ENCODE data around the gene LZTS2.

DNA sequence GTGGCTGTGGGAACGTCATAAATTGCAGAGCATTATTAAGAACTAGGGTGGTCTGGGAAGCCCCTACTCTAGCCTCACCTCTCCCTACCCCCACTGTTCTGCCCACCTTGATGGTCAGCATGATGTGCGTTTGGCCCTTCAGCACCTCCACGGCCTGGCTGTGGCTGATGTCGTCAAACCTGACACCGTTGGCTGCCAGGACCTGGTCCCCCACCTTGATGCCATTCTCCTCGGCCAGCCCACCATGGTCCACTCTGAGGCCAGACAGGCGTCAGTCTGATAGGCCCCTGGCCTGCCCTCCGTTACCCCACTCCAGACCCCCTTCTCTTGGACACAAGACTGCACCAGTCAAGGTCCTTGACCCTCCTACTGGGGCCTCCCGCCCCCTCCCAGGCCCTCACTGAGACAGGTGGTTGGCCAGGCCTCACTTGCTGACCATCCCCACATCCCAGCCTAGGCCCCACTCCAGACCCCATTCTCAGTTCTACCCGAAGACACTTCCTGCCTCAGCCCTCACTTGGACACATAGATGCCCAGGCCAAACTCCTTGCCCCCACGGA lies 22.2 kb downstream of the LZTS2 start:
- TF ChIP-seq, protein P1, sequence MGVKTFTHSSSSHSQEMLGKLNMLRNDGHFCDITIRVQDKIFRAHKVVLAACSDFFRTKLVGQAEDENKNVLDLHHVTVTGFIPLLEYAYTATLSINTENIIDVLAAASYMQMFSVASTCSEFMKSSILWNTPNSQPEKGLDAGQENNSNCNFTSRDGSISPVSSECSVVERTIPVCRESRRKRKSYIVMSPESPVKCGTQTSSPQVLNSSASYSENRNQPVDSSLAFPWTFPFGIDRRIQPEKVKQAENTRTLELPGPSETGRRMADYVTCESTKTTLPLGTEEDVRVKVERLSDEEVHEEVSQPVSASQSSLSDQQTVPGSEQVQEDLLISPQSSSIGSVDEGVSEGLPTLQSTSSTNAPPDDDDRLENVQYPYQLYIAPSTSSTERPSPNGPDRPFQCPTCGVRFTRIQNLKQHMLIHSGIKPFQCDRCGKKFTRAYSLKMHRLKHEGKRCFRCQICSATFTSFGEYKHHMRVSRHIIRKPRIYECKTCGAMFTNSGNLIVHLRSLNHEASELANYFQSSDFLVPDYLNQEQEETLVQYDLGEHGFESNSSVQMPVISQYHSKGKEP (tag by site-specific recombination; IDR thresholded peaks at IDR 0.05) = no peak
- TF ChIP-seq, protein P2, sequence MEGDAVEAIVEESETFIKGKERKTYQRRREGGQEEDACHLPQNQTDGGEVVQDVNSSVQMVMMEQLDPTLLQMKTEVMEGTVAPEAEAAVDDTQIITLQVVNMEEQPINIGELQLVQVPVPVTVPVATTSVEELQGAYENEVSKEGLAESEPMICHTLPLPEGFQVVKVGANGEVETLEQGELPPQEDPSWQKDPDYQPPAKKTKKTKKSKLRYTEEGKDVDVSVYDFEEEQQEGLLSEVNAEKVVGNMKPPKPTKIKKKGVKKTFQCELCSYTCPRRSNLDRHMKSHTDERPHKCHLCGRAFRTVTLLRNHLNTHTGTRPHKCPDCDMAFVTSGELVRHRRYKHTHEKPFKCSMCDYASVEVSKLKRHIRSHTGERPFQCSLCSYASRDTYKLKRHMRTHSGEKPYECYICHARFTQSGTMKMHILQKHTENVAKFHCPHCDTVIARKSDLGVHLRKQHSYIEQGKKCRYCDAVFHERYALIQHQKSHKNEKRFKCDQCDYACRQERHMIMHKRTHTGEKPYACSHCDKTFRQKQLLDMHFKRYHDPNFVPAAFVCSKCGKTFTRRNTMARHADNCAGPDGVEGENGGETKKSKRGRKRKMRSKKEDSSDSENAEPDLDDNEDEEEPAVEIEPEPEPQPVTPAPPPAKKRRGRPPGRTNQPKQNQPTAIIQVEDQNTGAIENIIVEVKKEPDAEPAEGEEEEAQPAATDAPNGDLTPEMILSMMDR (tag by site-specific recombination; IDR thresholded peaks at IDR 0.05) = no peak
- no peak for TF ChIP-seq YY1 (tag by site-specific recombination; IDR thresholded peaks at IDR 0.05)
